ENCODE measurements around the gene MED13. TPM values are rescaled to one million over a fixed set of nuclear protein-coding genes. Genes with fewer than 3 reads are reported as not detected.

MED13 gene
- total RNA-seq, 1 donor from 2014 or later: 59.9 TPM

DNA sequence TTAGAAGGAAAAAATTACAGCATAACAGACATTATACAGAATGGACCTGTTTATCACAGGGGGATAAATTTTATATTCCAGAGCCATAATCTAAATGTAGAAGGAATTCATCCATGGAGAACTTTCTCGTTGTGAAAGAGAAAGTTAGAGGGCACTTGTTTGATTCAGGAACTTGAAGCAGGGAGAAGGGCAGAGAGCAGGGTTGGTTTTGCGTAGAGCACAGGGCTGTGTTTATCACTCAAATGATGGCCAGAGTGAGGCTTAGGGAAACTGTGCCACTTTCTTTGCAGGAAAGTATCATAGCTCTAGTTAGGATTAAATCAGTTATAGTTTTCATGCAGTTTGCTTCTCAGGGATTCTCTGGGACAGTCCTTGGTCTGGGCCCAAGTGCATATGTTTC, 29.1 kb upstream of the MED13 start:
- no peak for TF ChIP-seq POLR2AphosphoS5 (IDR thresholded peaks at IDR 0.05; ENCODE audit: insufficient read depth in 1 of 2, low read depth in 1 of 2)
- TF ChIP-seq, protein P1, sequence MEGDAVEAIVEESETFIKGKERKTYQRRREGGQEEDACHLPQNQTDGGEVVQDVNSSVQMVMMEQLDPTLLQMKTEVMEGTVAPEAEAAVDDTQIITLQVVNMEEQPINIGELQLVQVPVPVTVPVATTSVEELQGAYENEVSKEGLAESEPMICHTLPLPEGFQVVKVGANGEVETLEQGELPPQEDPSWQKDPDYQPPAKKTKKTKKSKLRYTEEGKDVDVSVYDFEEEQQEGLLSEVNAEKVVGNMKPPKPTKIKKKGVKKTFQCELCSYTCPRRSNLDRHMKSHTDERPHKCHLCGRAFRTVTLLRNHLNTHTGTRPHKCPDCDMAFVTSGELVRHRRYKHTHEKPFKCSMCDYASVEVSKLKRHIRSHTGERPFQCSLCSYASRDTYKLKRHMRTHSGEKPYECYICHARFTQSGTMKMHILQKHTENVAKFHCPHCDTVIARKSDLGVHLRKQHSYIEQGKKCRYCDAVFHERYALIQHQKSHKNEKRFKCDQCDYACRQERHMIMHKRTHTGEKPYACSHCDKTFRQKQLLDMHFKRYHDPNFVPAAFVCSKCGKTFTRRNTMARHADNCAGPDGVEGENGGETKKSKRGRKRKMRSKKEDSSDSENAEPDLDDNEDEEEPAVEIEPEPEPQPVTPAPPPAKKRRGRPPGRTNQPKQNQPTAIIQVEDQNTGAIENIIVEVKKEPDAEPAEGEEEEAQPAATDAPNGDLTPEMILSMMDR (IDR thresholded peaks at IDR 0.05): no peak
- TF ChIP-seq POLR2A (IDR thresholded peaks at IDR 0.05): no peak
- no peak overlapping the region for H3K4me3 ChIP-seq
- no peak for DNase-seq (ENCODE audit: extremely low spot score in 2 of 2)
- H3K9me3 ChIP-seq: no peaks in the 10 kb centered on the region
- peaks cover 8% of the 10 kb centered on the region for H3K4me1 ChIP-seq
- H3K36me3 ChIP-seq: no peaks in the 10 kb centered on the region
- intact Hi-C loops (cut with DNase I): no loop called here
- H3K27me3 ChIP-seq: no peaks in the 10 kb centered on the region
- H3K27ac ChIP-seq: no peak overlapping the region

DNA sequence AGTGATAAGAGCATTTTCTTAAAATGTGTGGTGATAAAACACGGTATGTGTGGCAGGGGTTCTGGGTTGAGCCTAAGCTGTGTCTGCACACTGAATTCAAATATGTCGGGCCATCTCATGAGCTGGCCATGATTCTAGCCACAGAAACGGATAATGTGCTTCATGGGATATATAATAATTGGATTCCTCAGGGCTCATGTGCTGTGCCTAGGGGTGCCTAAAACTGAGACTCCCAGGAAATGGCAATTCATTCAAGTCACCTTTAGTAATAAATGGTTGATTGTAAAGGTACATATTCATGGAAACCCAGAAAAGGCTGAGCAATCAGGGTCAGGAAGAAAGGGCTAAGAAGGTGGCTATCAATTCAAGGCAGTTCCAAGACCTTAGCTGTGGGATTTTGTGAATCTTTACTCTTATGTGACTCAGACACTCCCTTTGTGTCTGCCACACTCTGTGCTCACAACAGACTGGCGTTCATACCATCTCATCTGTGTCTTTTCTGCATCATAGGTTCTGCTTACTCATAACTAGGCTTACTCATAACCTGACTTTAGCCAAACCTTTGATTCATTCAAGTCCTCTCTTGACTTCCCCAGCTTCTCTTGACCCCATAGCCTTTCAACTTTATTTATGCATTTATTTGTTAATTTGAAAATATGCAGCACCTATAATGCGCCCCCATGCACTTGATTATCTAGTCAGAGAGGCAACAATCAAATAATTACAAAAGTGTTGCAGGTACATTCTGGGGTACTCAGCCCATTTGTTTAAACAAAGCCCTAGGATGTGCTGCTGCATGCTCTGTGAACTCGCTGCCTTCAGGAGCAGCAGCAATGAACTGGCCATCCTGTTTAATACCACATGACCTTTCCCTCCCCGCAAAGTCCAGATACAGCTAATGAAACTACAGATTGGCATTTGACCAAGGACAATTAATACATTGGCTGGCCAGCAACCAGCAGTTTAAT, 28.4 kb upstream of the MED13 start:
- TF ChIP-seq, protein P1 (IDR thresholded peaks at IDR 0.05): no peak
- TF ChIP-seq POLR2AphosphoS5 (IDR thresholded peaks at IDR 0.05; ENCODE audit: insufficient read depth in 1 of 2, low read depth in 1 of 2) (no peak), POLR2A (IDR thresholded peaks at IDR 0.05) (no peak)

DNA sequence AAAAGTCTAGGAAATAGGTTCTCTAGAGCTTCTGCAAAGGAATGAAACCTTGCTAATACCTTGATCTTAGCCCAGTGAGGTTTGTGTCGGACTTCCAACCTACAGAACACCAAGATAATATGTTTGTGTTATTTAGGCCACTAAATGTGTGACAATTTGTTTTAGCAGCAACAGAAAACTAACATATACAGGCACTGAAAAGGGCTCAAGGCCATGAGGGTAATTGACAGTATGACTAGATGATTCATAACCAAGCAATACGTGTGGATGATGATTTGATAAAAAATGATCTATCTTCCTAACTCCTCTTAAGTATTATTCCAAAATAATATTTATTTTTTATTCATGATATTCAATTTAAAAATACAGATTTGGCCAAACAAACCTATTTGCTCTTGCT, 27.7 kb upstream of the MED13 start:
- Histone ChIP-seq H3K4me3 (no peak overlapping the region), H3K27me3 (no peaks in the 10 kb centered on the region), H3K36me3 (no peaks in the 10 kb centered on the region), H3K9me3 (no peaks in the 10 kb centered on the region), H3K4me1 (peaks cover 8% of the 10 kb centered on the region), H3K27ac (no peak overlapping the region)
- intact Hi-C loops (cut with DNase I): no loop called here
- no peak for DNase-seq (ENCODE audit: extremely low spot score in 2 of 2)
- TF ChIP-seq POLR2A (IDR thresholded peaks at IDR 0.05) (no peak), POLR2AphosphoS5 (IDR thresholded peaks at IDR 0.05; ENCODE audit: insufficient read depth in 1 of 2, low read depth in 1 of 2) (no peak)
- TF ChIP-seq, protein P1 (IDR thresholded peaks at IDR 0.05): no peak

More for the DNA sequence above, 28.4 kb upstream of the MED13 start:
- Histone ChIP-seq H3K27me3 (no peaks in the 10 kb centered on the region), H3K27ac (no peak overlapping the region), H3K4me1 (peaks cover 8% of the 10 kb centered on the region), H3K9me3 (no peaks in the 10 kb centered on the region), H3K4me3 (no peak overlapping the region), H3K36me3 (no peaks in the 10 kb centered on the region)
- intact Hi-C loops (cut with DNase I): no loop called here
- DNase-seq (ENCODE audit: extremely low spot score in 2 of 2): no peak

DNA sequence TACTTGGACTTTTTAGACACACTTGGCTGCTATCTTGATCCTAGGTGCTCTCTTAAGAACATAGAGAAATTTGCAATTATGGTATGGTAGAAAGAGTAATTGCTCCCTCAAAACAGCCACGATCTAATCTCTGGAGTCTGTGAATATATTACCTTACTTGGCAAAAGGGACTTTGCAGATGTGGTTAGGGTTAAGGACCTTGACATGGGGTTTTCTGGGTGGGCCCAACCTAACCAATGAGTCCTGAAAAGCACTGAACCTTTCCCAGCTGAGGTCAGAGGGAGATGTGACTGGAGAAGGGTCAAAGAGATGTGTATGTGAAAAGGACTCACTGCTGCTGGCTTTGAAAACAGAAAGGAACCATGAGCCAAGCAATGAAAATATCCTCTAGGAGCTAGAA, 26.7 kb upstream of the MED13 start:
- no peak for DNase-seq (ENCODE audit: extremely low spot score in 2 of 2)
- intact Hi-C loops (cut with DNase I): no loop called here
- Histone ChIP-seq H3K27me3 (no peaks in the 10 kb centered on the region), H3K4me3 (no peak overlapping the region), H3K36me3 (no peaks in the 10 kb centered on the region), H3K4me1 (peaks cover 8% of the 10 kb centered on the region), H3K27ac (no peak overlapping the region), H3K9me3 (no peaks in the 10 kb centered on the region)
- TF ChIP-seq, protein P1 (IDR thresholded peaks at IDR 0.05): no peak
- TF ChIP-seq POLR2AphosphoS5 (IDR thresholded peaks at IDR 0.05; ENCODE audit: insufficient read depth in 1 of 2, low read depth in 1 of 2) (no peak), POLR2A (IDR thresholded peaks at IDR 0.05) (no peak)

DNA sequence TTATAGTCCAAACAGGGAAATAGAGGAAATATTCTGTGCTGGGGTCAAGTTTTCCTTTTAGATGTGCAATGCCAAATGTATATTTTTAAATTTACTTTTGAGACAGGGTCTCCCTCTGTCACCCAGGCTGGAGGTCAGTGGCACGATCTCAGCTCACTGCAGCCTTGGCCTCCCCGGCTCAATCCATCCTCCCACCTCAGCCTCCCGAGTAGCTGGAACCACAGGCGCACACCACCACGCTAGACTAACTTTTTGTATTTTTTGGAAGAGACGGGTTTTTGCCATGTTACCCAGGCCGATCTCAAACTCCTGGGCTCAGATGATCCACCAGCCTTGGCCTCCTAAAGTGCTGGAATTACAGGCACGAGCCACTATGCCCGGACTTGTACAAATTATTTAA, 25.8 kb upstream of the MED13 start:
- Histone ChIP-seq H3K4me3 (no peak overlapping the region), H3K9me3 (no peaks in the 10 kb centered on the region), H3K36me3 (no peaks in the 10 kb centered on the region), H3K27me3 (no peaks in the 10 kb centered on the region), H3K27ac (no peak overlapping the region), H3K4me1 (peaks cover 8% of the 10 kb centered on the region)
- no peak for DNase-seq (ENCODE audit: extremely low spot score in 2 of 2)
- TF ChIP-seq POLR2A (IDR thresholded peaks at IDR 0.05) (no peak), POLR2AphosphoS5 (IDR thresholded peaks at IDR 0.05; ENCODE audit: insufficient read depth in 1 of 2, low read depth in 1 of 2) (no peak)
- TF ChIP-seq, protein P1 (IDR thresholded peaks at IDR 0.05): no peak
- intact Hi-C loops (cut with DNase I): no loop called here

All from vagina (tissue), 2 donors.